Peyer's patch (tissue), 4 donors: ENCODE data around the gene CD44. TPM values are rescaled to one million over a fixed set of nuclear protein-coding genes. Genes with fewer than 3 reads are reported as not detected.

Source experiments
- DNase-seq, 3 donors: peaks; one replicate each; pipeline ENCODE4 v3.0.0-alpha.2; 2017 to 2019
- H3K27ac ChIP-seq, 4 donors: fragments of 200-600 bp; sonication (generic); one replicate each; pipeline ENCODE4 v1.5.1; 2016 to 2019
- H3K27me3 ChIP-seq, 2 donors: fragments of 200-600 bp; sonication (generic); one replicate each; pipeline ENCODE4 v1.5.1; 2019
- H3K36me3 ChIP-seq, 3 donors: fragments of 200-600 bp; sonication (generic); one replicate each; pipeline ENCODE4 v1.5.1; 2016 to 2019
- H3K4me1 ChIP-seq, 4 donors: fragments of 200-600 bp; sonication (generic); one replicate each; pipeline ENCODE4 v1.5.1; 2016 to 2019
- H3K4me3 ChIP-seq, 4 donors: fragments of 200-600 bp; sonication (generic); 1 replicate in 3 of 4; 2 replicates in 1 of 4; pipeline ENCODE4 v1.5.1; 2016 to 2019; ENCODE audit warnings: mild to moderate bottlenecking in 1 of 4
- H3K9me3 ChIP-seq, 4 donors: fragments of 200-600 bp; sonication (generic); one replicate each; pipeline ENCODE4 v1.5.1; 2016 to 2019; ENCODE audit warnings: mild to moderate bottlenecking in 1 of 4
- POLR2A ChIP-seq, 2 donors: fragments of 450-650 bp; IDR thresholded peaks; one replicate each; pipeline ENCODE4 v1.5.1; 2017; ENCODE audit warnings: antibody characterized with exemption in 2 of 2, mild to moderate bottlenecking in 2 of 2, moderate library complexity in 2 of 2
- total RNA-seq, 4 donors: library from RNA; depleted of rRNA; stranded (reverse); fragments of >200 nt; gene quantifications; one replicate each; pipeline ENCODE4 v1.1.0, GENCODE V29; 2016
- TF ChIP-seq, protein P1 (sequence below), 6 experiments: fragments of 450-650 bp in 4 of 6; fragments of 200-600 bp in 2 of 6; sonication (generic) in 1 of 6; IDR thresholded peaks; one replicate each; pipeline ENCODE4 v1.5.1; 2017 to 2019; ENCODE audit warnings: antibody characterized with exemption in 6 of 6, mild to moderate bottlenecking in 3 of 6, moderate library complexity in 1 of 6

The CD44 gene
- total RNA-seq, 4 donors from 2014 or later, result 71.6 to 412 (median 130) TPM

- Histone ChIP-seq H3K27me3 (no peaks in the 10 kb centered on the region), H3K36me3 (no peaks in the 10 kb centered on the region), H3K27ac (no peak overlapping the region), H3K4me1 (no peaks in the 10 kb centered on the region), H3K4me3 (no peak overlapping the region), H3K9me3 (no peaks in the 10 kb centered on the region)
- TF ChIP-seq, protein P1, sequence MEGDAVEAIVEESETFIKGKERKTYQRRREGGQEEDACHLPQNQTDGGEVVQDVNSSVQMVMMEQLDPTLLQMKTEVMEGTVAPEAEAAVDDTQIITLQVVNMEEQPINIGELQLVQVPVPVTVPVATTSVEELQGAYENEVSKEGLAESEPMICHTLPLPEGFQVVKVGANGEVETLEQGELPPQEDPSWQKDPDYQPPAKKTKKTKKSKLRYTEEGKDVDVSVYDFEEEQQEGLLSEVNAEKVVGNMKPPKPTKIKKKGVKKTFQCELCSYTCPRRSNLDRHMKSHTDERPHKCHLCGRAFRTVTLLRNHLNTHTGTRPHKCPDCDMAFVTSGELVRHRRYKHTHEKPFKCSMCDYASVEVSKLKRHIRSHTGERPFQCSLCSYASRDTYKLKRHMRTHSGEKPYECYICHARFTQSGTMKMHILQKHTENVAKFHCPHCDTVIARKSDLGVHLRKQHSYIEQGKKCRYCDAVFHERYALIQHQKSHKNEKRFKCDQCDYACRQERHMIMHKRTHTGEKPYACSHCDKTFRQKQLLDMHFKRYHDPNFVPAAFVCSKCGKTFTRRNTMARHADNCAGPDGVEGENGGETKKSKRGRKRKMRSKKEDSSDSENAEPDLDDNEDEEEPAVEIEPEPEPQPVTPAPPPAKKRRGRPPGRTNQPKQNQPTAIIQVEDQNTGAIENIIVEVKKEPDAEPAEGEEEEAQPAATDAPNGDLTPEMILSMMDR (IDR thresholded peaks at IDR 0.05), result no peak
- TF ChIP-seq POLR2A (IDR thresholded peaks at IDR 0.05), result no peak
- DNase-seq, result no peak
These were observed 109.8 kb downstream of the CD44 start for GRCh38 chr11:35248558-35249323.

- H3K27ac ChIP-seq, result no peak overlapping the region
- no peak for DNase-seq
These were observed 111.2 kb downstream of the CD44 start for GRCh38 chr11:35250192-35250591.

DNA sequence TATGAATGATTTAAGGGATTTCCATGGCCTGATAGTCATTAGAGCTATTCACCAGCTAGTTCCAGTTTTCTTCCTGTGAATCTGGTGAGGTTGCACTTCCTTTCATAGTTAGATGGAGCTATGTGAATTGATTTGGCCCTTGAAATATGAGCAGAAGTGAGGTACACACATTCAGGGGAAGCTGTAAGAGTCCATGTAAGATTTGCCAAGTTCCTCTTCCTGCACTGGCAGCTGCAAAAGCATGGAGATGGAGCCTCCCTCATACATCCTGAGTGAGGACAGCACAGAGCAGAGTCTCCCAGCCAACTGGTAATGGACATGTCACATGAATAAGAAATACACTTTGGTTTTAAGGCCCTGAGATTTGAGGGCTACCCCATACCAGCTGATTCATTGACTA is 111.7 kb downstream of the CD44 start:
- Histone ChIP-seq H3K4me1 (no peaks in the 10 kb centered on the region), H3K27me3 (no peaks in the 10 kb centered on the region), H3K9me3 (no peaks in the 10 kb centered on the region), H3K36me3 (no peaks in the 10 kb centered on the region), H3K27ac (no peak overlapping the region), H3K4me3 (no peak overlapping the region)
- no peak for TF ChIP-seq POLR2A (IDR thresholded peaks at IDR 0.05)
- TF ChIP-seq, protein P1 (IDR thresholded peaks at IDR 0.05), result no peak
- DNase-seq, result no peak

More at GRCh38 chr11:35250192-35250591, 111.2 kb downstream of the CD44 start:
- H3K4me3 ChIP-seq, result no peak overlapping the region
- no peaks in the 10 kb centered on the region for H3K4me1 ChIP-seq
- no peaks in the 10 kb centered on the region for H3K27me3 ChIP-seq
- no peaks in the 10 kb centered on the region for H3K9me3 ChIP-seq
- H3K36me3 ChIP-seq, result no peaks in the 10 kb centered on the region
- TF ChIP-seq, protein P1 (IDR thresholded peaks at IDR 0.05), result no peak
- TF ChIP-seq POLR2A (IDR thresholded peaks at IDR 0.05), result no peak

GRCh38 chr11:35253237-35253636 is 114.3 kb downstream of the CD44 start:
- Histone ChIP-seq H3K36me3 (no peaks in the 10 kb centered on the region), H3K9me3 (no peaks in the 10 kb centered on the region), H3K4me3 (no peak overlapping the region), H3K27ac (no peak overlapping the region), H3K4me1 (peaks cover 0 to 8% (median 1%) of the 10 kb centered on the region in 4 donors), H3K27me3 (no peaks in the 10 kb centered on the region)
- TF ChIP-seq, protein P1 (IDR thresholded peaks at IDR 0.05), result no peak
- TF ChIP-seq POLR2A (IDR thresholded peaks at IDR 0.05), result no peak
- no peak for DNase-seq

- Histone ChIP-seq H3K27ac (no peak overlapping the region), H3K9me3 (no peaks in the 10 kb centered on the region), H3K4me3 (no peak overlapping the region), H3K36me3 (no peaks in the 10 kb centered on the region), H3K4me1 (peaks cover 0 to 8% (median 1%) of the 10 kb centered on the region in 4 donors), H3K27me3 (no peaks in the 10 kb centered on the region)
- DNase-seq, result no peak
- TF ChIP-seq, protein P1 (IDR thresholded peaks at IDR 0.05), result no peak
- TF ChIP-seq POLR2A (IDR thresholded peaks at IDR 0.05), result no peak
These were observed 116.5 kb downstream of the CD44 start for GRCh38 chr11:35255514-35255913.
